ENCODE results near the gene SDF2L1.
"Not testable (repeated sequence)": the region's sequence is repeated elsewhere in the genome, so short reads cannot be mapped to it uniquely, and the experiment has no call there.

SDF2L1 gene

DNA sequence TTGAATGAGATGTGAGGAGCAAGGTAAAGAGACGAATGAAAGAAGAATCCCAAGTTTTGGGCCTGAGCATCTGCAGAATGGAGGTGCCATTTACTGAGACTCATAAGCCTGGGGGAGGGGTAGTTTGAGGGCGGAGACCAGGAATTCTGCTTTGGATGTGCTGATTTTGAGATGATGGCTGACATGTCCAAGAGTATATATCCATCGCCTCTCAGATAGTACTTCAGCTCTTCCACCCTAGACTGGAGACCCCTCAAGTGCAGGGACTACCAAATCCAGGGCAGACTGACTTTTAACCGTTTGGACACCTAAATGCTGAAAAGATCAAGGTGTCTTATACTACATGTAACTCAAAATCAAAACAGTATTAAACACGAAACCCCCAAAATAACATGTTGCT, 1.3 kb upstream of the SDF2L1 start:
- Histone ChIP-seq H3K27me3 (ENCODE audit: insufficient read depth, low read depth, severe bottlenecking) (no peaks in the 10 kb centered on the region), H3K27ac (no peak overlapping the region; the same call in 1 of the 2 replicates), H3K9me3 (ENCODE audit: severe bottlenecking) (no peaks in the 10 kb centered on the region), H3K4me3 (ENCODE audit: low read depth, low read length) (no peak overlapping the region), H3K36me3 (peaks cover 13% of the 10 kb centered on the region)
- TF ChIP-seq, protein P1, sequence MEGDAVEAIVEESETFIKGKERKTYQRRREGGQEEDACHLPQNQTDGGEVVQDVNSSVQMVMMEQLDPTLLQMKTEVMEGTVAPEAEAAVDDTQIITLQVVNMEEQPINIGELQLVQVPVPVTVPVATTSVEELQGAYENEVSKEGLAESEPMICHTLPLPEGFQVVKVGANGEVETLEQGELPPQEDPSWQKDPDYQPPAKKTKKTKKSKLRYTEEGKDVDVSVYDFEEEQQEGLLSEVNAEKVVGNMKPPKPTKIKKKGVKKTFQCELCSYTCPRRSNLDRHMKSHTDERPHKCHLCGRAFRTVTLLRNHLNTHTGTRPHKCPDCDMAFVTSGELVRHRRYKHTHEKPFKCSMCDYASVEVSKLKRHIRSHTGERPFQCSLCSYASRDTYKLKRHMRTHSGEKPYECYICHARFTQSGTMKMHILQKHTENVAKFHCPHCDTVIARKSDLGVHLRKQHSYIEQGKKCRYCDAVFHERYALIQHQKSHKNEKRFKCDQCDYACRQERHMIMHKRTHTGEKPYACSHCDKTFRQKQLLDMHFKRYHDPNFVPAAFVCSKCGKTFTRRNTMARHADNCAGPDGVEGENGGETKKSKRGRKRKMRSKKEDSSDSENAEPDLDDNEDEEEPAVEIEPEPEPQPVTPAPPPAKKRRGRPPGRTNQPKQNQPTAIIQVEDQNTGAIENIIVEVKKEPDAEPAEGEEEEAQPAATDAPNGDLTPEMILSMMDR (IDR thresholded peaks at IDR 0.05; ENCODE audit: low read depth, low read length), result no peak
- DNase-seq, result no peak

DNA sequence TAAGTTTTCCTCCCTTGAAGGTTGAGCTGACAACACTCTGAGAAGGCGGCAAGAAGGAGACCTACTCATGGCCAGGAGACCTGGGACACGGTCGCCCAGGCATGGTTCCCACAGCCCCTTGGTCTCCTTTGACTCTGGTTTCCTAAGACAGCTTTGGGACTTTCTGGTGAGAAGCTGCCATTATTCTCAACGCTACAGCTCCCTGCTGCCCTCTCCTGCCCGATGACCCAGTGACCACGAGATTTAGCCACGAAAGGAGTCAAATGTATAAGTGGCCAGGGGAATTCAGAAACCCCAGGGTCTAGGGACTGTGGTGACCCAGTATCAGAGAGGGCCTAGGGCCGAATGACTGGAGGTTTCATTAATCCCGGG, 699 bp upstream of the SDF2L1 start:
- DNase-seq, result peak; percentile 72
- TF ChIP-seq, protein P1 (IDR thresholded peaks at IDR 0.05; ENCODE audit: low read depth, low read length), result peak; percentile 66
- H3K4me3 ChIP-seq (ENCODE audit: low read depth, low read length), result peak overlapping the region; percentile 71
- H3K27me3 ChIP-seq (ENCODE audit: insufficient read depth, low read depth, severe bottlenecking), result no peaks in the 10 kb centered on the region
- peak overlapping the region; percentile 67 for H3K27ac ChIP-seq
- no peaks in the 10 kb centered on the region for H3K9me3 ChIP-seq (ENCODE audit: severe bottlenecking)
- peaks cover 16% of the 10 kb centered on the region for H3K36me3 ChIP-seq

DNA sequence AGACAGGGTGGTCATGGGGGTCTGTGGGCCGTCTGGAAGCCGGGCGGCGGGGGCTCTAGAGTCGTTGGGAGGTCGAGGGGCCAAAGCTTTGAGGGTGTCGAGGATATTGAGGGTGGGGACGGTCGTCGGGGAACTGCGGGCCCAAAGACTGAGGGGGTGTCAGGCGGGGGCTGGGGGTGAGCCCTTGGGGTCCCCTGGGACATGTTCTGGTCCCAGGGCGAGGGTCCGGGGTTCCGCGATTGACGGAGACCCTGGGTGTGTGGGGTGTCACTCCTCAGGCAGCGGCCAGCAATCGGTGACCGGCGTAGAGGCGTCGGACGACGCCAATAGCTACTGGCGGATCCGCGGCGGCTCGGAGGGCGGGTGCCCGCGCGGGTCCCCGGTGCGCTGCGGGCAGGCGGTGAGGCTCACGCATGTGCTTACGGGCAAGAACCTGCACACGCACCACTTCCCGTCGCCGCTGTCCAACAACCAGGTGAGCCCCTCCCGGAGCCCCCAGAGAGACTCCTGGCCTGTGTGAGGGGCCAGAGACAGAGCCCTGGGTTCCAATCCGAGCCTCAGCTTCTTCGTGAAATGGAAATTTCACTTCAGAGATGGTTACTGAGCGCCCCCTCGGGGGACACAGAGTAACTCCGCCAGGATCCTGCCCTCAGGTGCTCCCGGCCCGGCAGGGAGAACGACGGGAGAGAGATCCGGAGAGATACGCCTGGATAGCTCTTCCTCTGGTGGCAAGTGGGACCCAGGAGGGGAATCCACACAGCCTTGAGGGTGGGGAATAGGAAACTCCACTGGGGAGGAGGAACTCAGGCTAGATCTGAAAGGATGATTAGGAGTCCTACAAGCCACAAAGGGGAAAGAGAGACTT, 714 bp downstream of the SDF2L1 start:
- TF ChIP-seq, protein P1 (IDR thresholded peaks at IDR 0.05; ENCODE audit: low read depth, low read length), result peak; percentile 73

DNA sequence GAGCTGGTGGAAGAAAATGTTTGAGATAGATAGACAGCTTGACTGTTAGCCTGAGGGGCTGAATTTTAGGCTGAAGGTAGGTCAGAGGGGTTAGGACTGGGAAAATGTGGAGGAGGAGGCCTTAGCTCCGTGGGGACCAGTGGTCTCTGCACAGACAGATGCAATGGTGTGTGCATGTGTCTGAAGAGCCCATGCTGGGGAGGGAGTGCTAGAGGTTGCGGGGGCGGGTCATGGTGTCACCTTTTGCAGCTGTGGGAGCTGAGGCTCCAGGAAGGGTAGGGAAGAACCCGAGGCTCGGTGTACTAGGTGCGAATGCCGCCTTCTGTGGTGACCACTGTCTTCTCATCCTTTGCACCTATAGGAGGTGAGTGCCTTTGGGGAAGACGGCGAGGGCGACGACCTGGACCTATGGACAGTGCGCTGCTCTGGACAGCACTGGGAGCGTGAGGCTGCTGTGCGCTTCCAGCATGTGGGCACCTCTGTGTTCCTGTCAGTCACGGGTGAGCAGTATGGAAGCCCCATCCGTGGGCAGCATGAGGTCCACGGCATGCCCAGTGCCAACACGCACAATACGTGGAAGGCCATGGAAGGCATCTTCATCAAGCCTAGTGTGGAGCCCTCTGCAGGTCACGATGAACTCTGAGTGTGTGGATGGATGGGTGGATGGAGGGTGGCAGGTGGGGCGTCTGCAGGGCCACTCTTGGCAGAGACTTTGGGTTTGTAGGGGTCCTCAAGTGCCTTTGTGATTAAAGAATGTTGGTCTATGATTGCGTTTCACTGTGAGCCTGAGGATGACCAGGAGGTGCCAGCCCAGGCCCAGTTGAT, 1.6 kb downstream of the SDF2L1 start:
- Histone ChIP-seq H3K27me3 (ENCODE audit: insufficient read depth, low read depth, severe bottlenecking) (no peaks in the 10 kb centered on the region), H3K27ac (no peak overlapping the region), H3K4me3 (ENCODE audit: low read depth, low read length) (no peak overlapping the region), H3K9me3 (ENCODE audit: severe bottlenecking) (no peaks in the 10 kb centered on the region), H3K36me3 (peaks cover 27% of the 10 kb centered on the region)
- TF ChIP-seq, protein P1 (IDR thresholded peaks at IDR 0.05; ENCODE audit: low read depth, low read length), result peak; percentile 46
- DNase-seq, result no peak

More for the DNA sequence above, 714 bp downstream of the SDF2L1 start:
- peak; percentile 83 for DNase-seq
- H3K27me3 ChIP-seq (ENCODE audit: insufficient read depth, low read depth, severe bottlenecking), result no peaks in the 10 kb centered on the region
- no peaks in the 10 kb centered on the region for H3K9me3 ChIP-seq (ENCODE audit: severe bottlenecking)
- peak overlapping the region; percentile 73 for H3K27ac ChIP-seq
- H3K4me3 ChIP-seq (ENCODE audit: low read depth, low read length), result peak overlapping the region; percentile 71
- H3K36me3 ChIP-seq, result peaks cover 23% of the 10 kb centered on the region

DNA sequence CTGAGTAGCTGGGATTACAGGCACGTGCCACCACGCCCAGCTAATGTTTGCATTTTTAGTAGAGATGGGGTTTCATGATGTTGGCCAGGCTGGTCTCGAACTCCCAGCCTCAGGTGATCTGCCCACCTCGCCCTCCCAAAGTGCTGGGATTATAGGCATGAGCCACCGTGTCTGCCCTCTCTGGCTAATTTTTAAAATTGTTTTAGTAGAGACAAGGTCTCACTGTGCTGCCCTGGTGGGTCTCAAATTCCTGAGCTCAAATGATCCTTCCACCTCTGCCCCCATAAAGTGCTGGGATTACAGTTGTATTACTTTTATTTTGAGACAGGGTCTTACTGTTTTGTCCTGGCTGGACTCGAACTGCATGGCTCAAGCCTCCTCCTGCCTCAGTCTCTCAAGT, 3.4 kb downstream of the SDF2L1 start:
- not testable (repeated sequence) for DNase-seq; H3K4me3 ChIP-seq (ENCODE audit: low read depth, low read length); H3K27me3 ChIP-seq (ENCODE audit: insufficient read depth, low read depth, severe bottlenecking); H3K27ac ChIP-seq; H3K9me3 ChIP-seq (ENCODE audit: severe bottlenecking)
- H3K36me3 ChIP-seq, result peaks cover 39% of the 10 kb centered on the region

Measured in WERI-Rb-1 (cell line).